ENCODE measurements around the gene BTLA. TPM values are rescaled to one million over a fixed set of nuclear protein-coding genes. Genes with fewer than 3 reads are reported as not detected.
A peak's percentile ranks its signal among the peaks of the same experiment; 100 is the strongest.

BTLA gene
- total RNA-seq, 2 experiments from 2014 or later: 7.3 to 7.7 TPM

DNA sequence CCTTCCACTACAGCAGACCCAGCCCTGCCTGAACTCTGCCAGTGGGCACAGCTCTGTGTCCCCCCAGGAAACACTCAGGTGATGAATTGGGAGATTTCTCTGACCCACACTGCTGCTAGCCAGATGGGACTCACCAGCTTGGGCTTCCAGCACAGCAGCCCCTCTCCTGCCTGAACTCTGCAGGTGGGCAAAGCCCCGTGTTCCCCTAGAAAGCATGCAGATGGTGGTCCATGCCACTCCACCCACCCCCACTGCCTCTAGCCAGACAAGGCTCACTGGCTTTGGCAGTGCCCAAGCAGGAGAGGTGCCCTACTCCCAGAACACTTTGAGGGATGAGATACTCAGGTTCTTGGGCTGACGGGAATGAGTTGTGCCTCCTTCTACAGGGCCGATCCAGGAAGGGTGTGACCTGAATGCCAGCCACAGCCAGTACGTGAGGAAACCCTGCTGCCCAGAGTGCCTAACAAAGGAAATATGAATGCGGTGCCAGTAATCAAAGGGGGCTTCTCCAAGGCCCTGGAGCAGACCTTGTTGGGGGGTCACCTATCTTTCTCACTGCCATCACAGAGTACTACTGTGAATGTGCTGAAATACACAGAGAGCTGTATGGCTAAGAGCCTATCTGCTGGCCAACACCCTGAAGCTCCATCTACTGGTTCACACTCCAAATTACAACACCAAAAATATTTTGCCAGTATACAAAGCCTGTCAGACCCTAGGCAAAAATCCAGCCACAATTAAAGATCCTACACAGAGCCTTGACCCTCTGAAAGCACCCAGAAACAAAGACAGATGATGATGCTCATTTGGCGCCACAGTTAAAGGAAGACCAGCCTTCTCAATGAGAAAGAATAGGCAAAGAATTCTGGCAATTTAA, 61.9 kb downstream of the BTLA start:
- no peaks in the 10 kb centered on the region for H3K36me3 ChIP-seq (ENCODE audit: insufficient read depth, low read length)
- H3K4me1 ChIP-seq (ENCODE audit: insufficient read depth, low read length, poor library complexity, severe bottlenecking): peaks cover 3% of the 10 kb centered on the region
- H3K9me3 ChIP-seq (ENCODE audit: low read length): no peaks in the 10 kb centered on the region
- CTCF ChIA-PET (ENCODE audit: unreplicated experiment): interaction anchor here (0.7 to 1.0 kb wide), 3 partner anchors 144 to 326 kb away, joined by 3 to 4 read pairs (median 3); partner anchors contain the start of gene SLC9C1
- no peak for TF ChIP-seq EZH2phosphoT487 (IDR thresholded peaks at IDR 0.05; ENCODE audit: borderline replicate concordance, low read depth, low read length)
- TF ChIP-seq, protein P1, sequence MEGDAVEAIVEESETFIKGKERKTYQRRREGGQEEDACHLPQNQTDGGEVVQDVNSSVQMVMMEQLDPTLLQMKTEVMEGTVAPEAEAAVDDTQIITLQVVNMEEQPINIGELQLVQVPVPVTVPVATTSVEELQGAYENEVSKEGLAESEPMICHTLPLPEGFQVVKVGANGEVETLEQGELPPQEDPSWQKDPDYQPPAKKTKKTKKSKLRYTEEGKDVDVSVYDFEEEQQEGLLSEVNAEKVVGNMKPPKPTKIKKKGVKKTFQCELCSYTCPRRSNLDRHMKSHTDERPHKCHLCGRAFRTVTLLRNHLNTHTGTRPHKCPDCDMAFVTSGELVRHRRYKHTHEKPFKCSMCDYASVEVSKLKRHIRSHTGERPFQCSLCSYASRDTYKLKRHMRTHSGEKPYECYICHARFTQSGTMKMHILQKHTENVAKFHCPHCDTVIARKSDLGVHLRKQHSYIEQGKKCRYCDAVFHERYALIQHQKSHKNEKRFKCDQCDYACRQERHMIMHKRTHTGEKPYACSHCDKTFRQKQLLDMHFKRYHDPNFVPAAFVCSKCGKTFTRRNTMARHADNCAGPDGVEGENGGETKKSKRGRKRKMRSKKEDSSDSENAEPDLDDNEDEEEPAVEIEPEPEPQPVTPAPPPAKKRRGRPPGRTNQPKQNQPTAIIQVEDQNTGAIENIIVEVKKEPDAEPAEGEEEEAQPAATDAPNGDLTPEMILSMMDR (conservative IDR thresholded peaks at IDR 0.05; ENCODE audit: low read length): peak; percentile 82
- POLR2A ChIA-PET: interaction anchor here (0.6 to 2.0 kb wide), 7 partner anchors 11 to 326 kb away, joined by 3 to 6 read pairs (median 4); no protein-coding TSS in a partner anchor
- intact Hi-C loops (cut with micrococcal nuclease; ENCODE audit: unreplicated experiment): loop anchor here (1.0 to 2.0 kb wide), 5 partner anchors 81 to 326 kb away; no protein-coding TSS in a partner anchor
- H3K4me3 ChIP-seq (ENCODE audit: low read depth, low read length, poor library complexity, severe bottlenecking): no peak overlapping the region
- no peaks in the 10 kb centered on the region for H3K79me2 ChIP-seq (ENCODE audit: insufficient read depth, low read depth, low read length)
- H2AFZ ChIP-seq (ENCODE audit: low read length): peak overlapping the region; percentile 76
- BruUV-seq (replicated peaks): no TSS peak
- no peak overlapping the region for H3K27ac ChIP-seq (ENCODE audit: low read depth, low read length, poor library complexity, severe bottlenecking)
- H4K20me1 ChIP-seq (ENCODE audit: insufficient read depth, low read length): no peaks in the 10 kb centered on the region
- no peaks in the 10 kb centered on the region for H3K9me2 ChIP-seq (ENCODE audit: insufficient read depth, low read length)
- DNase-seq (ENCODE audit: low spot score): peak; percentile 77
- H3K4me2 ChIP-seq (ENCODE audit: low read length): no peak overlapping the region

DNA sequence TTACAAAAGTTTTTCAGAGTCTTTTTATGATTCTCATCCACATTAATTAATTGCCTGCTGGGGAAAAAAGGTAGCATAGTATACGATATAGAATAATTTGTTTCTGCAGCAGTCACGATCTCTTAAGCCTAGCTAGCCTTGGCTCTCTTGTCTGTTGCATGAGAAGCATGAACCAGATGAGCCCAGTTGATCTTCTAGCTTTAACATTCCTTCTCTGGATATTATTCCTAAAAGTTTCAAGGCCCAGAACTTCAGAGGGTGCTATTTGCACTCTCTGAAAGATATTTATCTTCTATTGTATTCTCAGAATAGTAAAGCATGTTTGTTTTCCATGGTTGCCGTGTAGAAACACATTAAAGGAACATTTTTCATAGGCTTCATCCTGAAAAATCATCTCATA, 69.3 kb downstream of the BTLA start:
- BruUV-seq (replicated peaks): no TSS peak
- Histone ChIP-seq H3K4me2 (ENCODE audit: low read length) (no peak overlapping the region), H3K79me2 (ENCODE audit: insufficient read depth, low read depth, low read length) (no peaks in the 10 kb centered on the region), H3K9me2 (ENCODE audit: insufficient read depth, low read length) (no peaks in the 10 kb centered on the region), H3K9me3 (ENCODE audit: low read length) (no peaks in the 10 kb centered on the region), H4K20me1 (ENCODE audit: insufficient read depth, low read length) (no peaks in the 10 kb centered on the region), H2AFZ (ENCODE audit: low read length) (no peak overlapping the region), H3K4me3 (ENCODE audit: low read depth, low read length, poor library complexity, severe bottlenecking) (no peak overlapping the region), H3K27ac (ENCODE audit: low read depth, low read length, poor library complexity, severe bottlenecking) (no peak overlapping the region), H3K4me1 (ENCODE audit: insufficient read depth, low read length, poor library complexity, severe bottlenecking) (peaks cover 8% of the 10 kb centered on the region), H3K36me3 (ENCODE audit: insufficient read depth, low read length) (no peaks in the 10 kb centered on the region)
- TF ChIP-seq EZH2phosphoT487 (IDR thresholded peaks at IDR 0.05; ENCODE audit: borderline replicate concordance, low read depth, low read length): no peak
- TF ChIP-seq, protein P1 (conservative IDR thresholded peaks at IDR 0.05; ENCODE audit: low read length): no peak
- no peak for DNase-seq (ENCODE audit: low spot score)
- ChIA-PET CTCF (ENCODE audit: unreplicated experiment) (no interaction called here), POLR2A (interaction anchor here (0.5 kb wide), 1 partner anchor 213 kb away, joined by 4 read pairs; no protein-coding TSS in a partner anchor)
- intact Hi-C loops (cut with micrococcal nuclease; ENCODE audit: unreplicated experiment): no loop called here

DNA sequence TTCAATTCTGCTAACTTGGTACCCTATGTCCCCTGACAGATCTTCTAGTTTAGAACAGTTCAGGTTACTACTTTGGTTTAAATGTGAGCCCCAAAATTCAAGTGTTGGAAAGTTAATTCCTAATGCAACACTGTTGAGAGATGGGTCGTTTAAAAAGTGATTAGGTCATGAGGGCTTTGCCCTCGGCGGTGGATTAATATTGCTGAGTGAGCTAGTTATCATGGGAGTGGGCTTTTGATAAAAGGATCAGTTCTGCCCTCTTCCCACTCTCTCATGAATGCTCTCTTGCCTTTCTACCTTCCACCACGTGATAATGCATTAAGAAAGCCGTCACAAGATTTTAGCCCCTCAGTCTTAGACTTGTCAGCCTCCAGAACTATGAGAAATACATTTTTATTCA, 72.1 kb downstream of the BTLA start:
- ChIA-PET POLR2A (no interaction called here), CTCF (ENCODE audit: unreplicated experiment) (no interaction called here)
- H3K79me2 ChIP-seq (ENCODE audit: insufficient read depth, low read depth, low read length): no peaks in the 10 kb centered on the region
- H3K36me3 ChIP-seq (ENCODE audit: insufficient read depth, low read length): no peaks in the 10 kb centered on the region
- peaks cover 8% of the 10 kb centered on the region for H3K4me1 ChIP-seq (ENCODE audit: insufficient read depth, low read length, poor library complexity, severe bottlenecking)
- no peaks in the 10 kb centered on the region for H3K9me3 ChIP-seq (ENCODE audit: low read length)
- intact Hi-C loops (cut with micrococcal nuclease; ENCODE audit: unreplicated experiment): no loop called here
- BruUV-seq (replicated peaks): no TSS peak
- H3K4me2 ChIP-seq (ENCODE audit: low read length): no peak overlapping the region
- H3K9me2 ChIP-seq (ENCODE audit: insufficient read depth, low read length): no peaks in the 10 kb centered on the region
- H3K27ac ChIP-seq (ENCODE audit: low read depth, low read length, poor library complexity, severe bottlenecking): no peak overlapping the region
- H2AFZ ChIP-seq (ENCODE audit: low read length): no peak overlapping the region
- H3K4me3 ChIP-seq (ENCODE audit: low read depth, low read length, poor library complexity, severe bottlenecking): no peak overlapping the region
- H4K20me1 ChIP-seq (ENCODE audit: insufficient read depth, low read length): no peaks in the 10 kb centered on the region
- DNase-seq (ENCODE audit: low spot score): no peak
- TF ChIP-seq, protein P1 (conservative IDR thresholded peaks at IDR 0.05; ENCODE audit: low read length): no peak
- TF ChIP-seq EZH2phosphoT487 (IDR thresholded peaks at IDR 0.05; ENCODE audit: borderline replicate concordance, low read depth, low read length): no peak
